HS-5 (cell line): ENCODE measurements around the gene PHKG2.

ENCODE experiments used
- DNase-seq: peaks from one replicate; pipeline ENCODE4 v3.0.0-alpha.2; 2012; ENCODE audit warnings: low read depth

Gene PHKG2

DNA sequence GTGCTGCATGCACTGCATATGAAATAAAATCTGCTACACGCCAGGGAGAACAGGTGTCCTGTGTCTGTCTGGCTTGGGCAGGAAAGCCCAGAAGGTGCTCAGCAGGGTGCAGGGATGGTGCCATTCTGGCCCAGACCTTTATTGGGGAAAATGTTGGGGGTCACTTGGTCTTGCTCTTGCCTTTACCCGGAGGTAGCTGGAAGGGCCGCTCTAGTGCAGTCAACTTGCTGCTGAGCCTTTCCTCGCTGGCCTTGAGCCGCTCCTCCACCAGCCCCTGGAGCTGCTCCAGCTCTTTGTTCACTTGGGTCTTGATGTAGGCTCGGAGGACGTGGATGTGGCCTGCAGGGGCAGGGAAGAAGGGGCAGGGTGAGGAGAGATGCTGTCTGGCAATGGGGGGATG lies 9.1 kb downstream of the PHKG2 start:
- no peak for DNase-seq

DNA sequence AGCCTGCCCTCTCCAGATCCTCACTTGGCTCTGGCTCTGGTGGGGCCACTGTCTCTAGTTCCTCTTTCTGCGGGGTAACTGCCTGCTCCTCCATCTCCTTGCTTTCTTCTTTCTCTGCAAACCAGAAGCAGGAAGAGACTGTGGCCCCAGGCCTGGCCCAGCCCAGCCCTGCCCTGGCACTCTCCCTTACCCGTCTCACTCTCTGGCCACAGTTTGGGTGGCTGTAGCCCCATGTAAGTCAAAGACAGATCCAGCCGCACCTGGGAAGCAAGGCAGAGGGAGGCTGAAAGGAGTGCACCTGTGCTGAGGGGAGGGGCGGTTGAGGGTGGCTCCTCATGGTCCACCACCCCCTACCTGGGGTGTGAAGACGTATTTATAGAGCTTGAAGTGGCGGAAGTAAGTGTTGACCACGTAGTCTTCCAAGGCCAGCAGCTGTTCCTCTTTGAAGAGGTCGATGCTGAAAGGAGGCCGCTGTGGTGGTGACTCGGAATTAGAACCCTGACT lies 10.8 kb downstream of the PHKG2 start:
- no peak for DNase-seq

DNA sequence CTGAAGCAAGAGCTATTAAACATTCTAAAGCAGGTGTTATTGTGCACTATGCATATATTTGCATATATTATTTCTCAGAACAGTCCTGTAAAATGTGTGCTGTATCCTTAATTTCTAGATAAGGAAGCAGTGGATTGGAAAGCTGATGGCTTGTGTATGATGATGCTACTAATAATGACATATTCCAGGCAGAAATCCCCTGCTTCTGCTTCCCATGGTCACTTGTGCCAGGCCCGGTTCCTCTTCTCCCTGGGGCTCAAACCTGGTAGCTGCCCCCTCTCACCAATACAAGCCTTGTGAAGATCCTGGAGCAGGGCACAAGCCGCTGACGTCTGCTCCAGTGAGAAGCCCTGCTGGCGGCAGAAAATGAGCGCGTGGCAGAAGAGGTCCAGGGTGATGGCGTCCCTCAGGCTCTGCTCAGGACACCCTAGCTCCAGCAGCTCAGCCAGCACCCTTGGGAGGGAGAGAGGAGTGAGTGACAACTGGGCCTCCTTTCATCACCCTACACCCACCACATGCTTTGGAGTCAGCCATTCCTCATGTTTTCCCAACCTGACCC lies 11.9 kb downstream of the PHKG2 start:
- DNase-seq, result no peak

DNA sequence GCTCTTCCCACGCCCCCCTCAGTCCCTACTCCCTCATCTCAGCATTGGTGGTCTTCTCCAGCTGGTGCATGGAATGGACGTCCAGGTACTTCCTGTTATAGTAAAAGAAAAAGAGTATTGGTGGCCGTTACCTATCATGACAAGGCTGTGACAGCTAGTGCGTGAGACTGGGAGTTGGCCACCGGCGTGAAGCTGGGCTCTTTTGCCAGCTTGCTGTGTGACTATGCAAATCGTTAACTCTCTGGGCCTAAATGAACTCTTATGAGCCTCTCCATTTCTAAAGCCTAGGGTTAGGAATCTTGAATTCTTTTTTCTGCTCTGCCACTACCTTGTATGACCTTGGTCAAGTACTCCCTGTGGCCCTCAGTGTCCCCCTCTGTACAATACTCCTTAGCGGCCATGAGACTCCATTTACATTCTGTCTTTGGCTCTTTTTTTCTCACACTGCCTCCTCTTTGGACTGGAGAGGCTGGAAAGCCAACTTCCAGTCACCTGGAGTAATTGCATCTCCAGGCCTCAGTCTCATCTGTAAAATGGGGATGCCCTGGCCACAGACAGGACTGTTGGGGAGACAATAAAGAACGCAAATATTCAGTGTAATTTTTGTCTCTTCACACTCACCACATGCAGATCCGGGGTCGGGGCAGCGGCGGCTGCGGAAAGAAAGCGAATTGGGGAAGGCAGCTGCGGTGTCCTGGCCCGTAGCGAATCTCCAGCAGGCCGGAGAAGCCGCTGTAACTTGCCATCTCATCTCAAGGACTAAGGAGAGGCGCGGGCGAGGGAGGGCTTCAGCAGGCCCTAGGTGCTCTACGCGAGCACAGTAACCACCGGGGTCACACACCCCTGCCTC lies 12.6 kb downstream of the PHKG2 start:
- DNase-seq, result no peak

DNA sequence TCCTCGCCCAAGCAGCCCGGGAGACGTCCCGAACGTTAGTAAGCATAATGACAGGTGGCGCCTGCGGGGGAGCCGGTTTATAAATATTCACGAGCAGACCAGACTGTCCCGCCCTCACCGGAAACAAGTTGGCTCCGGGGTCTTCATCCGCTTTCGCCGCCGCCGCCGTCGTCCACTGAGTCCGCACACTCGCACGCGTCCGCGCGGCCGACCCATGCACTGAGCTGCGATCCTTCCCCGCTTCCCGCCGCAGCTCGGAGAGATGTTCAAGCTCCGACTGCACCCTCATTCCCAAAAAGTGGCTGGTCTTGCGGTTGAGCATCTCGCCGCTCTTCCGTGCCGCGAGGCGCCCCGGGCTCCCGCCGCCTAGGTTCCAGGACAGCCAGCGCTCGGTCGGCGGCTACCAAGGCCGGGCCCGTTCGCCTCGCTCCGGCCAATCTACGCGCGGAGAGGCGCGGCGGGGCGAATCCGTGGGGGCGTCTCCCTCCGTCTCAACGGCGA lies 13.3 kb downstream of the PHKG2 start:
- no peak for DNase-seq

DNA sequence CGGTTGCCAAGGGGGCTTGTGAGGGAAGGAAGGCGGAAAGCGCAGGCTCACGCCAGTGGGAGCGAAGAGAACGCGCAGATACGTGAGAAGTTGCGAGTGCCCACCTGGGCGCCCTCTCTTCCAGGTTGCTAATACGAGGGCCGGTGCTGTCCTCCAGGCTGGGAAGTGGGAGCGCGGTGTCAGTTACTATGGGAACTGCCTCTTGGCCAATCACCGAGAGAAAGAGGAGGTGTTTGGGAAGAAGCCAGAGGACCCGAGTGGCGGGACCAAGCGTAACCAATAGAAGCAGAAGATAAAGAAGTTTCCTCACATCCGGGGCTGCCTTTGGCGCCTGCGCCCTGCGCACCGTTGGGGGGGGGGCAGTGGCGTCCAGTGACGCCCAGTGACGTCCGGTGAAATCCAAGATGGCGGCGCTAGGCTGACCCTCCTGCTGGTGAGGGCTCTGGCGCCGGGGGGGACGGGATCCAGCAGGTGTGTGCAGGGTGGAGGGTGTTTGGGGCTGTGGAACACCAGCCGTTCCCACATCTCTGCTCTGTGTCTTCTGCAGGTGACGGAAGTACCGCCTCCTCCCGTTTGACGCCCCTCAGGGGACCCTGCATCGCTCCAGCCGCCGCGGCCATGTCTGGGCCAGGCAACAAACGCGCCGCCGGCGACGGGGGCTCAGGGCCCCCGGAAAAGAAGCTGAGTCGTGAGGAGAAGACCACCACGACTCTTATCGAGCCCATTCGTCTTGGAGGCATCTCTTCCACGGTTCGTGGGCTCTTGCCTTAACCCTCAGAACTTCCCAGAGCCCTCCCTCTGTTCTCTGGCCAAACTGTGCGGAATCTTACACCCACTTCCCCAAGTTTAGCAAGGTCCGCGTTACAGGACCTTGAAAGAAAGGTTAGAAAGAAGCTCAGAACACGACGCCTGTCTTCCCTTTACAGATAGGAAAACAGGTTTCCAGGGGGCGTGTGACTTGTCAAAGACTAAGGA lies 14.0 kb downstream of the PHKG2 start, which contains the start of the genes CFAP119 and RNF40:
Gene CFAP119, minus strand, starts transcription at position 135 of the 975 bp plus-strand sequence. CDS start 314 bp downstream, outside the sequence.
Gene RNF40, plus strand, starts transcription at position 395 of the 975 bp plus-strand sequence. Its CDS starts 224 bp downstream, at position 619.
- peak; percentile 97 for DNase-seq

DNA sequence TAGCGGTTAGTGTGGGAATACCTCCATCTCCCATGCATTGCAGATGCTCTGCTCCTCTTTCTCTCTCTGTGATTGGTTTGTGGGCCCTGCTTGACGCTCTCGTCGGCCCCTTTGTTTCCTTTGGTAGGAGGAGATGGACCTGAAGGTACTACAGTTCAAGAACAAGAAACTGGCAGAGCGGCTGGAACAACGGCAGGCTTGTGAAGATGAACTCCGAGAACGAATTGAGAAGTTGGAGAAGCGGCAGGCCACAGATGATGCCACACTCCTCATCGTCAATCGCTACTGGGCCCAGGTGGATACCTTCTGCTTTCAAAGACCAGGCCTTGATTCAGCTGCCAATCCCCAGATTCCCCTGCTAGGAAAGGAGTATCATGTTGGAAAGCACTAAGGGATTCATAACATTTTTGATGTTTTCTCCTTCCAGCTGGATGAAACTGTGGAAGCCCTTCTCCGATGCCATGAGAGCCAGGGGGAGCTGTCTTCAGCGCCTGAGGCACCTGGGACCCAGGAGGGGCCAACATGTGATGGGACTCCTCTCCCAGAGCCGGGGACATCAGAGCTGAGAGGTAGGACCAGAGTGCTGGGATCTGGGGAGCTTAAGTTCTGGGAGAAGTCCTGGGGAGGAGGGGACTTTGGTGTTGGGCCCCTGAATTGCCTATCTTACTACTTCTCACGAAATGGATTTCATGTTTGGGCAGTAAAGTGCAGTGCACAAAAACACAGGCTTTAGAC lies 14.9 kb downstream of the PHKG2 start:
- no peak for DNase-seq

DNA sequence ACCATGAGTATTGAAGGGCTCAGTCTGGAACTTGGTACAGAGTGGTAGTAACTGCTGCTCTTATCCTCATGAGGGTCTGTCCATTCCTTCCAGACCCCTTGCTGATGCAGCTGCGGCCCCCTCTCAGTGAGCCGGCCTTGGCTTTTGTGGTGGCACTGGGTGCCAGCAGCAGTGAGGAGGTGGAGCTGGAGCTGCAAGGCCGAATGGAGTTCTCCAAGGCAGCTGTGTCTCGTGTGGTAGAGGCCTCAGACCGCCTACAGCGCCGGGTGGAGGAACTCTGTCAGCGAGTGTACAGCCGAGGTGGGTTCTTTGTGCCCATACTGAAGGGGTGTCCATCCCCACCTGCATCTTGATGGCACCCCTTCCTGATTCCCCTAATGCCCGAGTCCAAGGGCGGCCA lies 15.9 kb downstream of the PHKG2 start:
- no peak for DNase-seq

DNA sequence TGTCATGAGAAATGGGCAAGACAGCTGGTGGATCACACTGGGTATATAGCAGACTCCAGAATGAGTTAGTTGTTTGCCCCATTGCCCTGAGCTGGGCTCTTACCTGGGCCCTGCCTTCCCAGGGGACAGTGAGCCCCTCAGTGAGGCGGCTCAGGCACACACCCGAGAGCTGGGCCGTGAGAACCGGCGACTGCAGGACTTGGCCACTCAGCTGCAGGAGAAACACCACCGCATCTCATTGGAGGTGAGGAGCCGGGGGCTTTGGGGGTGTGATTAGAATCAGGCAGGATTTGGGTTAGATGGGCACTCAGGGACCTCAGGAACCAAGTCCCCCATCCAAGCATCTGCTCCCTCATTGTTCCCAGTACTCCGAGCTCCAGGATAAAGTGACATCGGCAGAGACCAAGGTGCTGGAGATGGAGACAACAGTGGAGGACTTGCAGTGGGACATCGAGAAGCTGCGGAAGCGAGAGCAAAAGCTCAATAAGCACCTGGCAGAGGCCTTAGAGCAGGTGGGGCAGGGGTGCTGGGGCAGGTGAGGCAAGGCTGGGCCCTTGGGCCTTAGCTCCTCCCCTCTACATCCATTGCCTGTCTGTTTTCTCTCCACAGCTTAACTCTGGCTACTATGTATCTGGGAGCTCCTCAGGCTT lies 16.7 kb downstream of the PHKG2 start:
- DNase-seq, result no peak

DNA sequence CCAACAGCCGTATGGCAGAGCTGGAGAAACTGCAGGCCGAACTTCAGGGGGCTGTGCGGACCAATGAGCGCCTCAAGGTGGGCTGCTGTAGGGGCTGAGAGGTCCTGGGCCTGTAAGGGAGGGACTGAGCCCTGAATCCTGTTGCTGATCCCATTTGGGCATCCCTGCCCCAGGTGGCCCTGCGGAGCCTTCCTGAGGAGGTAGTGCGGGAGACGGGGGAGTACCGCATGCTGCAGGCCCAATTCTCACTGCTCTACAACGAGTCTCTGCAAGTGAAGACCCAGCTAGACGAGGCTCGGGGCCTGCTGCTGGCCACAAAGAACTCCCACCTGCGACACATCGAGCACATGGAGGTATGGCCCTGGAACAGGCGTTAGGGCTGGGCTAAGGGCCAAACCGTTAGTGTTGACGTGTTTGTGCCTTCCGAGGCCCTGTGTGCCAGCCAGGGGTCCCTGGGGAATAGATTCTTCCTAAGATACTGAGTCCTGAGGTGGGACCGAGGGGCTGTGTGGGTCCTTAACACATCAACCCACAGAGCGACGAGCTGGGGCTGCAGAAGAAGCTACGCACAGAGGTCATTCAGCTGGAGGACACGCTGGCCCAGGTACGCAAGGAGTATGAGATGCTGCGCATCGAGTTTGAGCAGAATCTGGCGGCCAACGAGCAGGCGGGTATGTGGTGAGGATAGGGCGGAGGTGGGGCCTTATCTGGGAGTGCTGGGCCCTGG lies 18.1 kb downstream of the PHKG2 start:
- no peak for DNase-seq

DNA sequence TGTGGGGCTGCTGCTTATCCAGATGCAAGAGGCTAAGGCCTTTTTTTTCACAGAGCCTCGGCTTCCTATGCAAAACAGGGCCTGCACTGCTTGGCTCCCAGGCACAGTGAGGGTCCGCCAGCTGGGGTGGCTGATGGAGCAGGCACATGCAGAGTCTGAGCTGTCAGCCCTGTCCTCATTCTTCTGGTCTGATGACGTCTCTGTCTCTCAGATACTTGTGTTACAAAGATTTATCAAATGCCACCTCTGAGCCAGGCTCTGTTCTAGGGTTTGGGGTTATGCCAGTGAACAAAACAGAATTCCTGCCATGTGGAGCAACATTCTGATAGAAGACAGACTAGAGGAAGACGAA lies 18.7 kb downstream of the PHKG2 start:
- DNase-seq, result no peak

DNA sequence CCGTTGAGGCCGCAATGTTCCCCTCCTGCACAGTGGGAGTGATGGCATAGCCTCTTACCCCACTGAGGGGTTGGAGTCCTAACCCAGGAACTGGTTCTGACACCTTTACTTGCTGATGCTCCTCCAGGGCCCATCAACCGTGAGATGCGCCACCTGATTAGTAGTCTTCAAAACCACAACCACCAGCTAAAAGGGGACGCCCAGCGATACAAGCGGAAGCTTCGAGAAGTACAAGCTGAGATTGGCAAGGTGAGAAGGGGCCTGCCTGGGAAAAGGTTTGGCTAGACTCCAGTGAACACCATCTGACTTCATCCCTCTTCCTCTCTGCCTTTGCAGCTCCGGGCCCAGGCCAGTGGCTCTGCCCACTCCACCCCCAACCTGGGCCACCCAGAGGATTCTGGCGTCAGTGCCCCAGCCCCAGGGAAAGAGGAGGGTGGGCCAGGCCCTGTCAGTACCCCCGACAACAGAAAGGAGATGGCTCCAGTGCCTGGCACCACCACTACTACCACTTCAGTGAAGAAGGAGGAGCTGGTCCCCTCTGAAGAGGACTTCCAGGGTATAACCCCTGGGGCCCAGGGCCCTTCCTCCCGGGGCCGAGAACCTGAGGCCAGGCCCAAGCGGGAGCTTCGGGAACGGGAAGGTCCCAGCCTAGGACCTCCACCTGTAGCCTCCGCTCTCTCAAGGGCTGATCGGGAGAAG lies 19.7 kb downstream of the PHKG2 start:
- DNase-seq, result no peak

DNA sequence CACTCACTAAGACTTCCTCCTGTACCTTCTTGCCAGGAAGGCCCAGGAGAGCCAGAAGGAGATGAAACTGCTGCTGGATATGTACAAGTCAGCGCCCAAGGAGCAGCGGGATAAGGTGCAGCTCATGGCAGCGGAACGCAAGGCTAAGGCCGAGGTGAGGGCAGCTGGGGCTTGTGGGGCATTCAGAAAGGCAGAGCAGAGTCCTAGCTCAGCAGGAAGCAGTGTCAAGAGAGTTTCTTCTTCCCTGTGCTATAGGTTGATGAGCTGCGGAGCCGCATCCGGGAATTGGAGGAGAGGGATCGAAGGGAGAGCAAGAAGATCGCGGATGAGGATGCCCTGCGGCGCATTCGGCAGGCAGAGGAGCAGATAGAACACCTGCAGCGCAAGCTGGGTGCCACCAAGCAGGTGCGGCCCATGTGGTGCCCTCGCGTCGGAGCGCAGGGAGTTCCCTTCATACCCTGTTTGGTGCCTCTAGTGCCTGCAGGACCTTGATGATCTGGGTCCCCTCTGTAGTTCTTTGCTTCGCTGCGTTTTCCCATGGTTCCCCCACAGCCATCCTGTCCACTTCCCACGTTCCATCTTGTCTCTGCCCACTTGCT lies 20.5 kb downstream of the PHKG2 start:
- DNase-seq, result no peak

DNA sequence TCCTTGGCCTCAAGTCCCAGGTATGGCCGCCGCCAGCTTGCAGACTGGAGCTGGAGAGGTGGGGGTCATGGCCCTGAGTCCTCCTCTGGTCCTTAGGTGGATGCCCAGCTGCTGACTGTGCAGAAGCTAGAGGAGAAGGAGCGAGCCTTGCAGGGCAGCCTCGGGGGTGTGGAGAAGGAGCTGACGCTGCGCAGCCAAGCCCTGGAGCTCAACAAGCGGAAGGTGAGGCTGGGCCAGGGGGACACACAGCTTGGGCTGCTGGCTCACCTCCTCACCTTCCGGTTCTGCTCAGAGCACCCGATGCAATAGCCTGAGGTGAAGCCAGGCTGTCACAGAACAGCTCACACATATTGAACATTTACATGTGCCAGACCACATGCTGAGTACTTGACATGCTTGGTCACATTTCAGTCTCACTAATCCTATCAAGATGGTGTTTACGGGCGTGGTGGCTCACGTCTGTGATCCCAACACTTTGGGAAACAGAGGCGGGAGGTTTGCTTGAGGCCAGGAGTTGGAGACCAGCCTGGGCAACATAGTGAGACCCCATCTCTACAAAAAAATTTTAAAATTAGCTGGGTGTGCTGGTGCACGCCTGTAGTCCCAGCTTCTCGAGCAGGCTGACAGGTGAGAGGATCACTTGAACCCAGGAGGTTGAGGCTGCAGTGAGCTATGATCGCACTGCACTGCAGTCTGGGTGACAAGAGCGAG lies 21.3 kb downstream of the PHKG2 start:
- DNase-seq, result no peak

DNA sequence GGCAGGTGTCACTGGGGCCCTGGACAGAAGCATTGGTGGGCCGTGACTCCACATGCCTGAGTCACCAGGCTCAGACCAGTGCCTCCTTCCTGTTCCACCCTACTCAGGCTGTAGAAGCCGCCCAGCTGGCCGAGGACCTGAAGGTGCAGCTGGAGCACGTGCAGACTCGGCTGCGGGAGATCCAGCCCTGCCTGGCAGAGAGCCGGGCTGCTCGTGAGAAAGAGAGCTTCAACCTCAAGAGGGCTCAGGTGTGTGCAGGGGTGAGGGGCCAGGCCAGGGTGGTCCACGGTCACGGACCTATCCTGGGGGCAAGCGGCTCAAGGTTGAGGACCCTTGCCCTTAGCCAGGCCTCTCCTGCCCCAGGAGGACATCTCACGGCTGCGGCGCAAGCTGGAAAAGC lies 23.5 kb downstream of the PHKG2 start:
- no peak for DNase-seq

DNA sequence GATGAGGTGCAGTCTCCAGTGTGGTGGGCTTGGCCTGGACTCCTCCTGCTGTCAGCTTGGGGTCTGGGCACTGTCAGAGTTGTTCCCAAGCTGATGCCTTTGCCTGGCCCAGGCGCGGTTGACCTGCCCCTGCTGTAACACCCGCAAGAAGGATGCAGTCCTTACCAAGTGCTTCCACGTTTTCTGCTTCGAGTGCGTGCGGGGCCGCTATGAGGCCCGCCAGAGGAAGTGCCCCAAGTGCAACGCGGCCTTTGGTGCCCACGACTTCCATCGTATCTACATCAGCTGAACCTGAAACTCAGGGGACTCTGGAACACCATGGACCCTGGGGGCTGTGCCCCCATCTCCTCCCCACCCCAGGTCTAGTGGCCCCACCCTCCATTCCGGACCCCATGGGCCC lies 25.6 kb downstream of the PHKG2 start:
- DNase-seq, result no peak

DNA sequence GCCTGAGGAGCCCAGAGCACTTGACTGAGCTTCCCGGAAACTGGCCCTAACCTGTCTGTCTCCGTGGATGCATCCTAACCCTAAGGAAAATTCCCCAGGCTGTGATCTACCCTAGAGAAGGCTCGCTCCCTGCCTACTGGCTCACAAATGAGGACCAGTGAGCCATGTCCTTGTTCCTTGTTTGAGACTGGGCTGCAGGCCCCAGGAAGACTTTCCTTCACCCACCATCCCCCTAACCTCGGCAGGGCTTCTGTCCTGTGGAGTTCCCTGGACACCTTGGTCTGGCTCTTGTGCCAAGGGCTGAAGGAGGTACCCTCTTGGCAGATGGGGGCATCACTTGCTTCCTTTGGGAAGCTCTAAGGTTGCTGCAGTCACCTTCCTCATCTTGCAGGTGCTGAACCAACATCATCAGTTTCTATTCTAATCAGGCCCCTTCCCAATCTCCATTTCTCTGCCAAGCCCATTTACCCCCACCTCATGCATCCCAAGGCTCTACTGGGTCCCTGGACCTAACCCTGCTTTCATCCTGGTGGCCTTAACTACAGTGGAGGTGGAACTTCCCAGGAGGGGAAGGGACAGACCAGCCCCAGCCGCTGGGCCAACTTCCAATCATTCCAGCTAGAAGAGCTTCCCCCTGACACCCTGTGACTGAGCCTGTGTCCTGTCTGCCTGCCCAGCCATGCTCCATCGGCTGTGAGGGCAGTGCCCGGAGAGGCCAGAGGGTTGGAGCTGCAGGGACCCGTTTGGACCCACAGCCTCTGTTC lies 26.3 kb downstream of the PHKG2 start:
- DNase-seq, result no peak

DNA sequence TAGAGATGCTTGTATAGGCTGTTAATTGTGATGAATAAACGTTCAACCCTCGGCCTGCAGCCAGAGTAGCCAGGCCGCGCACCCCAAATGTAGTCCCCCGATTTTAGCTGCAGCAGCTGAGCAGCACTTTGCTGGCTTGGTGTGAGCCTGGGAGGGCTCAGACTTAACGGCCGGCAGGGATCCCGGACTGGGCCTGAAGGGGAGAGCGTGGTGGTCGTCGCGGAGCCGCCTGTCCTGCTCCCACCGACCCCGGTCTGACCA lies 26.8 kb downstream of the PHKG2 start:
- no peak for DNase-seq
